ENCODE data around the gene ANKS3. TPM values are rescaled to one million over a fixed set of nuclear protein-coding genes. Genes with fewer than 3 reads are reported as not detected.

Gene ANKS3
- total and polyA plus RNA-seq, 2 of the 8 experiments (the other 6 are each of a cell fraction or from before 2014, with no cell fraction given): 15.5 to 23.9 TPM

GRCh38 chr16:4760221-4760910 is 26.3 kb upstream of the ANKS3 start:
- H3K79me2 ChIP-seq (ENCODE audit: control insufficient read depth in 1 of 2, insufficient read depth in 2 of 2, low read length in 2 of 2): peaks cover 0 to 7% of the 10 kb centered on the region in 2 experiments; a peak in 1 of 4 replicates
- TF ChIP-seq KDM5A (IDR thresholded peaks at IDR 0.05; ENCODE audit: low read length): no peak
- TF ChIP-seq HDAC6 (IDR thresholded peaks at IDR 0.05; ENCODE audit: low read depth, low read length): no peak
- TF ChIP-seq HDAC2 (IDR thresholded peaks at IDR 0.05; ENCODE audit: borderline replicate concordance in 1 of 2, low read depth in 2 of 2, low read length in 2 of 2): no peak
- TF ChIP-seq CHD1 (IDR thresholded peaks at IDR 0.05; ENCODE audit: low read depth, low read length): no peak
- no peak for TF ChIP-seq BRCA1 (IDR thresholded peaks at IDR 0.05; ENCODE audit: low read depth, low read length)
- TF ChIP-seq CREB1 (IDR thresholded peaks at IDR 0.05): no peak
- TF ChIP-seq TCF12 (IDR thresholded peaks at IDR 0.05; ENCODE audit: low read depth, low read length): no peak
- no peak for TF ChIP-seq RAD21 (IDR thresholded peaks at IDR 0.05 in 1 of 2, conservative IDR thresholded peaks at IDR 0.05 in 1 of 2; ENCODE audit: low read depth in 2 of 2, low read length in 2 of 2)
- TF ChIP-seq YY1 (IDR thresholded peaks at IDR 0.05; ENCODE audit: low read depth, low read length): no peak
- no peak for TF ChIP-seq EP300 (IDR thresholded peaks at IDR 0.05; ENCODE audit: borderline replicate concordance in 1 of 2, low read depth in 2 of 2, low read length in 2 of 2)
- no peak for TF ChIP-seq ASH2L (IDR thresholded peaks at IDR 0.05; ENCODE audit: low read length)
- no peak for TF ChIP-seq TAF7 (optimal IDR thresholded peaks at IDR 0.05; ENCODE audit: borderline replicate concordance, low read depth, low read length)

More at GRCh38 chr16:4760221-4760910, 26.3 kb upstream of the ANKS3 start:
- no peak overlapping the region for H2AK5ac ChIP-seq (ENCODE audit: low read depth, low read length)
- H4K8ac ChIP-seq (ENCODE audit: extremely low read depth, insufficient read depth, low read length): no peak overlapping the region
- H3K79me1 ChIP-seq (ENCODE audit: low read depth, low read length): peaks cover 5% of the 10 kb centered on the region; the same call in 1 of the 2 replicates
- no peak overlapping the region for H4K91ac ChIP-seq (replicated peaks; ENCODE audit: insufficient read length, low read length)
- H3K18ac ChIP-seq (ENCODE audit: extremely low read depth, low read length): no peak overlapping the region
- POLR2A ChIA-PET (ENCODE audit: partially characterized antibody): interaction anchor here (0.6 to 2.9 kb wide), 7 partner anchors 10 to 65 kb away, joined by 3 to 16 read pairs (median 3); no protein-coding TSS in a partner anchor
- CTCF ChIA-PET (ENCODE audit: partially characterized antibody): interaction anchor here (1.1 to 2.4 kb wide), 6 partner anchors 10 to 65 kb away, joined by 3 to 8 read pairs (median 5); no protein-coding TSS in a partner anchor
- no peak overlapping the region for H3K4ac ChIP-seq (replicated peaks; ENCODE audit: insufficient read length, low read depth, low read length)
- no peak overlapping the region for H2AFZ ChIP-seq (ENCODE audit: low read length)
- H3K14ac ChIP-seq (ENCODE audit: insufficient read length): no peak overlapping the region
- H4K5ac ChIP-seq (ENCODE audit: insufficient read length, low read depth, low read length): no peak overlapping the region
- no peak overlapping the region for H3K23ac ChIP-seq (ENCODE audit: insufficient read length)
- no peak overlapping the region for H3K9ac ChIP-seq (replicated peaks in 1 of 4; ENCODE audit: extremely low read depth in 1 of 4, low read depth in 3 of 4, low read length in 3 of 4)
- H2BK20ac ChIP-seq (ENCODE audit: low read length): no peak overlapping the region
- H2BK5ac ChIP-seq (ENCODE audit: low read depth, low read length): no peak overlapping the region
- no peak overlapping the region for H3K27ac ChIP-seq (ENCODE audit: low read depth, low read length)
- no peak for DNase-seq (ENCODE audit: low read depth in 1 of 2, low spot score in 2 of 2)
- peaks cover 14 to 41% (median 22%) of the 10 kb centered on the region in 4 experiments for H3K36me3 ChIP-seq (ENCODE audit: control insufficient read depth in 2 of 4, insufficient read depth in 4 of 4, low read length in 3 of 4)
- no peak overlapping the region for H2BK120ac ChIP-seq (replicated peaks; ENCODE audit: low read depth, low read length)
- H3K23me2 ChIP-seq (ENCODE audit: low read depth, low read length): no peaks in the 10 kb centered on the region; the same call in 1 of the 2 replicates
- WGBS, 2 experiments (ENCODE audit: extremely low coverage in 1 of 2, insufficient coverage in 1 of 2, insufficient read length in 1 of 2, insufficient replicate concordance in 2 of 2, low coverage in 1 of 2, low lambda C conversion rate in 2 of 2, missing lambda C conversion rate in 1 of 2): 95% methylated on average over 23 of the region's 23 CpGs; no CpG with 5 or more reads in 1 of the 2 experiments
- H3K56ac ChIP-seq (replicated peaks; ENCODE audit: insufficient read length, low read depth, low read length): no peak overlapping the region
- peaks cover 0 to 5% of the 10 kb centered on the region in 2 experiments; a peak in 1 of 4 replicates for H3K9me3 ChIP-seq (ENCODE audit: insufficient read depth in 2 of 2, low read depth in 1 of 2, low read length in 1 of 2)
- no peak overlapping the region for H2BK12ac ChIP-seq (ENCODE audit: low read depth, low read length)
- no peak overlapping the region for H3K4me3 ChIP-seq (ENCODE audit: extremely low read depth in 1 of 4, insufficient read depth in 2 of 4, low read depth in 3 of 4, low read length in 4 of 4)
- no peaks in the 10 kb centered on the region for H3K4me1 ChIP-seq (replicated peaks in 1 of 4; ENCODE audit: control insufficient read depth in 3 of 4, insufficient read depth in 4 of 4, low read length in 3 of 4)
- H2BK15ac ChIP-seq (ENCODE audit: low read length): no peak overlapping the region
- H3K27me3 ChIP-seq (replicated peaks in 1 of 4; ENCODE audit: control insufficient read depth in 3 of 4, extremely low read depth in 1 of 4, insufficient read depth in 3 of 4, low read length in 3 of 4): no peaks in the 10 kb centered on the region
- H3K4me2 ChIP-seq (ENCODE audit: insufficient read depth in 1 of 2, low read depth in 2 of 2, low read length in 2 of 2): no peak overlapping the region
- peaks cover 7 to 11% of the 10 kb centered on the region in 2 experiments for H4K20me1 ChIP-seq (replicated peaks in 1 of 2; ENCODE audit: control insufficient read depth in 1 of 2, insufficient read depth in 2 of 2, low read length in 2 of 2)
- FAIRE-seq: no peak

Data from H1 (cell line).